Nephron progenitor cell (in vitro differentiated cells): ENCODE results near the gene SMAD3.
A peak's percentile ranks its signal among the peaks of the same experiment; 100 is the strongest.
"Not testable (repeated sequence)": the region's sequence is repeated elsewhere in the genome, so short reads cannot be mapped to it uniquely, and the experiment has no call there.

Experiments used
- DNase-seq: peaks from one replicate; pipeline ENCODE4 v3.0.0; 2021
- H3K27ac Mint-ChIP-seq: 2 replicates; pipeline ENCODE4 v1.8.0; 2021; ENCODE audit warnings: mild to moderate bottlenecking, moderate library complexity, mixed read lengths
- H3K27me3 Mint-ChIP-seq: 2 replicates; pipeline ENCODE4 v1.8.0; 2021; ENCODE audit warnings: mild to moderate bottlenecking, low read depth, mixed read lengths; ENCODE audit not compliant: poor library complexity
- H3K36me3 Mint-ChIP-seq: 2 replicates; pipeline ENCODE4 v1.8.0; 2021; ENCODE audit warnings: low read depth, mixed read lengths
- H3K4me1 Mint-ChIP-seq: 2 replicates; pipeline ENCODE4 v1.8.0; 2021; ENCODE audit warnings: mixed read lengths
- H3K4me3 Mint-ChIP-seq: 2 replicates; pipeline ENCODE4 v1.8.0; 2021; ENCODE audit warnings: mild to moderate bottlenecking, moderate library complexity, mixed read lengths
- H3K9me3 Mint-ChIP-seq: 2 replicates; pipeline ENCODE4 v1.8.0; 2021; ENCODE audit warnings: mild to moderate bottlenecking, moderate library complexity, mixed read lengths
- CTCF ChIP-seq: fragments of 200-600 bp; sonication (generic); IDR thresholded peaks from 2 replicates; pipeline ENCODE4 v1.5.0; 2021; ENCODE audit warnings: antibody characterized with exemption

Gene SMAD3

GRCh38 chr15:67074886-67075229 lies 9.5 kb downstream of the SMAD3 start:
- no peaks in the 10 kb centered on the region for H3K9me3 Mint-ChIP-seq
- H3K4me1 Mint-ChIP-seq, result peaks cover 77% of the 10 kb centered on the region
- no peak overlapping the region for H3K4me3 Mint-ChIP-seq

GRCh38 chr15:67075555-67076135 lies 10.2 kb downstream of the SMAD3 start:
- Mint-ChIP-seq H3K36me3 (peaks cover 64% of the 10 kb centered on the region), H3K27ac (peak overlapping the region; percentile 61), H3K4me1 (peaks cover 79% of the 10 kb centered on the region)
- H3K4me3 Mint-ChIP-seq, DNase-seq, H3K27me3 Mint-ChIP-seq, H3K9me3 Mint-ChIP-seq: not testable (repeated sequence)

More at GRCh38 chr15:67074886-67075229, 9.5 kb downstream of the SMAD3 start:
- H3K36me3 Mint-ChIP-seq, result peaks cover 64% of the 10 kb centered on the region
- H3K27me3 Mint-ChIP-seq, result peaks cover 4% of the 10 kb centered on the region
- H3K27ac Mint-ChIP-seq, result peak overlapping the region; percentile 86
- no peak for TF ChIP-seq CTCF
- no peak for DNase-seq

- Mint-ChIP-seq H3K9me3 (no peaks in the 10 kb centered on the region), H3K27ac (peak overlapping the region; percentile 80), H3K27me3 (peaks cover 4% of the 10 kb centered on the region), H3K4me1 (peaks cover 80% of the 10 kb centered on the region), H3K36me3 (peaks cover 64% of the 10 kb centered on the region), H3K4me3 (no peak overlapping the region)
- DNase-seq, result no peak
- no peak for TF ChIP-seq CTCF
Observed at GRCh38 chr15:67076147-67076843, 10.9 kb downstream of the SMAD3 start.

- Mint-ChIP-seq H3K4me1 (peaks cover 86% of the 10 kb centered on the region), H3K27me3 (peaks cover 4% of the 10 kb centered on the region), H3K27ac (peak overlapping the region; percentile 97), H3K36me3 (peaks cover 71% of the 10 kb centered on the region), H3K9me3 (no peaks in the 10 kb centered on the region), H3K4me3 (no peak overlapping the region)
- TF ChIP-seq CTCF, result no peak
- DNase-seq, result no peak
Observed at GRCh38 chr15:67077641-67078215, 12.3 kb downstream of the SMAD3 start.

GRCh38 chr15:67079361-67079760 lies 14.0 kb downstream of the SMAD3 start:
- TF ChIP-seq CTCF, result no peak
- no peak for DNase-seq
- Mint-ChIP-seq H3K9me3 (no peaks in the 10 kb centered on the region), H3K4me3 (no peak overlapping the region), H3K4me1 (peaks cover 89% of the 10 kb centered on the region), H3K27me3 (peaks cover 4% of the 10 kb centered on the region), H3K27ac (no peak overlapping the region), H3K36me3 (peaks cover 73% of the 10 kb centered on the region)

- peak overlapping the region; percentile 58 for H3K27ac Mint-ChIP-seq
- H3K27me3 Mint-ChIP-seq, result peaks cover 4% of the 10 kb centered on the region
- H3K4me1 Mint-ChIP-seq, result peaks cover 90% of the 10 kb centered on the region
- H3K36me3 Mint-ChIP-seq, result peaks cover 67% of the 10 kb centered on the region
- no peak overlapping the region for H3K4me3 Mint-ChIP-seq
- DNase-seq, result no peak
- H3K9me3 Mint-ChIP-seq, result no peaks in the 10 kb centered on the region
- no peak for TF ChIP-seq CTCF
Observed at GRCh38 chr15:67080118-67080899, 14.9 kb downstream of the SMAD3 start.
